ENCODE data around the gene SLC6A1.

Gene SLC6A1

DNA sequence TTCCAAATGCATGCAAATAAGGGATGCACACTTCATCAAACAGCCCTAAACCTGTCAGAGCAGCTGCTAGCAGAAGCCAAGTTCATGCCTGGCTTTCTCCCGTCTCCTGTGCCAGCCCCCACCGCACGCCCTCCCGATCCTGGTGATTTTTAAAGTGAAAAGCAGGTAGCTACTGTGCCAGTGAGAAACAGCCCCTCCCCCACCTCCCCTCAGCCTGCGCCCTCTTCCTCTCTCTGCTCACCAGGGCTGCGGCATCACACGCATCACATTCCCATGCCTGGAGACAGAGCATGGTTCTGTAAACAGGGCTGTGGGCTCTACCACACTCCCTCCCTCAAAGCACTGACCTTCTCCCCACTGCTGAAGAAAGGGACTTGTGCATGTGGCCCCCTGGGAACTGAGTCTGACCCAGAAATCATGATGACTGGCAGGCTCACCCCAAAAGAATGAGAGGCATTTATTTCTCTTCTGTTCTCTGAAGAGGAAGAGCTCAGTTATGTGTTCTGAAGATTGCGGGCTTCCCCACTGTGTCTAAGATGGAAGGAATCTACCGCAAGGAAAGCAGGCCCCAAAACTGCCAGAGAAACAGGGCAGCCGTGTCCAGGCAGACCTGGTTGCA lies 14.5 kb upstream of the SLC6A1 start:
- no peak for TF ChIP-seq GATA3 (IDR thresholded peaks at IDR 0.05; ENCODE audit: low read depth, low read length)
- TF ChIP-seq GATA2 (IDR thresholded peaks at IDR 0.05; ENCODE audit: low read depth, low read length), result no peak

DNA sequence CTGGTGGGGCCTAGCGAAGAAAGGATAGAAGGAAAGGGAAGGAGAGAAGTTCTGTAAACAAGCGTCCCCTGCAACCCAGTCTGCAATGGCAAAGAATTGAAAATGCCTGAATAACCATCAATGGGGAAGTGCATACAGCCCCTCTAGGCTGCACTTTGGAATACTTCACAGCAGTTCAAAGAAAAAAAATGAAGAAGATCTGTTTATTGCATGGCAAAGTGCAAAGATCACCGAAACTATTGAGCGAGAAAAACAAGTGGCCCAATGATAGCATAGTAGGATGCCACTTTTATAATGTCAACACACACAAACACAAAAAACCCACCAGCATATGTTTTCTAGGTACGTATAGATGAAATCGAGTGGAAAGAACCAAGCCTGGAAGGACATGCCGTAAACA lies 13.6 kb upstream of the SLC6A1 start:
- TF ChIP-seq GATA2 (IDR thresholded peaks at IDR 0.05; ENCODE audit: low read depth, low read length) (no peak), GATA3 (IDR thresholded peaks at IDR 0.05; ENCODE audit: low read depth, low read length) (no peak)

DNA sequence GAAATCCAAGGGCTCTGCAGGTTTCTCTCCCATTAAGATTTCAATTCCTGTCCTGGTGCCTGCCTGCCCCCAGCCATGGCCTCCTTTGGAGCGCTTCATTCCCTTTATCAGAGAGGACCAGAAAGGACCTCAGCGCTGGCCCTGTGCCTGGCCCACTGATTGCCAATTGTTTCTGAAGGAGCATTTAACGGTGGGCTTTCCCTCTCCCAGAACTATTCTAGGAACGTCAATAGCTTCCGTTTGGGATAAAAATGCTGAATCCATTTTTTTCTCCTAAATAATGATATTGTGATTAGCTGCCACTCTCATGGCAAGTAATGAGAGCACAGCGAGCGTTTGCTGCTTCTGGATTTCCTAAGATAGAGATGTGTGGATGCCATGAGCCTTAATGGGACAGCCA lies 12.2 kb upstream of the SLC6A1 start:
- no peak for TF ChIP-seq GATA3 (IDR thresholded peaks at IDR 0.05; ENCODE audit: low read depth, low read length)
- no peak for TF ChIP-seq GATA2 (IDR thresholded peaks at IDR 0.05; ENCODE audit: low read depth, low read length)

DNA sequence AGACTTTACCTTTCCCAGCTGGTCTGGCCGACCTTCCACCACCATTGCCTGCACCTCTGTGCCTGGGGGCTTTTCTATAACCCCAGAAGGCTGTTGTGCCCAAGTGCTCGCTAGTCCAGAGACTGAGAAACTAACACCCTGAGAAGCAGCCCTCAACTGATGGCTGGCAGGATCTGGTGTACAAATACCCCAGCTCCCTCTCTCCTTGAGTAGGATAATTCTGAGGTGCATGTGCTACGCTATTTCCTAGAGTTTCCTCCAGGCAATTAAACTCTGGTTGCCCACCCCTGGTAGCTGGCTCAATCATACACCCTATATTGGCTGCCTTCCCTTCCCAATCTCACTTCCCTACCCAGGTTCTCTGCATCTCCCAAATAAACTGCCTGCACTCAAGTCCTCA lies 11.5 kb upstream of the SLC6A1 start:
- TF ChIP-seq GATA3 (IDR thresholded peaks at IDR 0.05; ENCODE audit: low read depth, low read length), result no peak
- no peak for TF ChIP-seq GATA2 (IDR thresholded peaks at IDR 0.05; ENCODE audit: low read depth, low read length)

DNA sequence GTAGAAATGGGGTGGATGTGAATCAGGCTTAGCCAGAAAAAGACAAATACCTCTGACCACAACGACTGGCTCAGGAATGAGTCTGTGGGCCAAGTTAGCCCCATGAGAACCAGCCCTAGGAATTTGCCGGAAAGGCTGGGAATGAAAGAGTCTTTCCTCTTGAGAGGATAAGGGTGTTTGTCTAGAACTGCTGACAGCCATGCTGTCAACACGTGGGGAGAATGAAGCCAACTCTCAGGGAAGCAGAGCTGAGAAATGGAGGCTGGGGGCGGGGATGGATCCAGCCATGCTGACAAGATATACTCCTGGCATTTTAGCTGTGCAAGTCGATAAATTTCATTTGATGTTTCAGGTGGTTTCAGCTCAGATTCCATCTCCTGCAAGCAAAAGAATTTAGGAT lies 10.6 kb upstream of the SLC6A1 start:
- no peak for TF ChIP-seq GATA2 (IDR thresholded peaks at IDR 0.05; ENCODE audit: low read depth, low read length)
- TF ChIP-seq GATA3 (IDR thresholded peaks at IDR 0.05; ENCODE audit: low read depth, low read length), result no peak

DNA sequence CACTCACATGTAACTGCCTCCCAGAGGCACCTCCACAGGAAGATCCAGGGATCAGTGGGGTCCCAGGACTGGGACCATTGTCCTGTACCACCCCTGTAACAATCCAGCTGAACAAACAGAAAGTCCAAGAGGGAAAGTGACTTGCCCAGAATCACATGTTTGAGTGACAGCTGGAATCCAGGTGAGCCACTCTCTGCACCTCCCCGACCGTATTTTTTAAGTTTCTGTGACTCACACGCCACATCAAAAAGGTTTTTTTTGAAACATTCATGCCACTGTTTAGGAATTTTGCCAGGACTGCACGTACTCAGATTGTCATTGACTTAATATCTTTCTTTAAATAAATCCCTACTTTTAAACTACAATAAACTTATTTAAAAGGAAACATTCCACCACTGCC lies 9.8 kb upstream of the SLC6A1 start:
- TF ChIP-seq GATA3 (IDR thresholded peaks at IDR 0.05; ENCODE audit: low read depth, low read length) (no peak), GATA2 (IDR thresholded peaks at IDR 0.05; ENCODE audit: low read depth, low read length) (no peak)

DNA sequence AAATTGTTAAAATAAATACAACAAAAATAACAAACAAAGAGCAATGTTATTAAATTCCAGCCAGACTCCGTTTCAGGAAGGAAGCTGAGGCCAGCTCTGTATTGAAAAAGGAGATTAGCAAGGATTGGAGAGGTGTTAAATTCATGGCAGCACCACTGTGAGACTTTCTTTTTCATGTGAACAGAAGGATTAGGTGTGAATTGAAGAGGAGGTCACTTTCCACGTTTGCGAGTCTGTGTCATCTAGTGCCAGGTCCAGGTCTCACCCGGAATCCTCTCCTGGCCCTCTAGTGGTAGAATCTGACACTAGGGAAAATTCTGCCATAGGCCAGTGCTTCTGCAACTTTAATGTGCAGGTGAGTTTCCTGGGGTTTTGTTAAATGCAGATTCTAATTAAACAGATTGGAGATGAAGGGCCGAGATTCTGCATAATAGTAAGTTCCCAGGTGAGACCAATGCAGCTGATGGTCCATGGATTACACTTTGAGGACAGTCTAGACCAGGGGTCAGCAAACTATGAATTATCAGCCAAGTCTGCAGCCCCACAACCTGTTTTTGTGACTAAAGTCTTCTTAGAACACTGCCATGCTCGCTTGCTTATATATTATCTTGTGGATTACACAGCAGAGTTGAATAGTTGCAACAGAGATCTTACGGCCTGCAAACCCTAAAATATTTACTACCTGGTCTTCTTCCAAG lies 9.2 kb upstream of the SLC6A1 start:
- no peak for TF ChIP-seq GATA2 (IDR thresholded peaks at IDR 0.05; ENCODE audit: low read depth, low read length)
- no peak for TF ChIP-seq GATA3 (IDR thresholded peaks at IDR 0.05; ENCODE audit: low read depth, low read length)

- no peak for TF ChIP-seq GATA3 (IDR thresholded peaks at IDR 0.05; ENCODE audit: low read depth, low read length)
- no peak for TF ChIP-seq GATA2 (IDR thresholded peaks at IDR 0.05; ENCODE audit: low read depth, low read length)
These were observed 8.1 kb upstream of the SLC6A1 start for GRCh38 chr3:10984371-10984896.

- TF ChIP-seq GATA3 (IDR thresholded peaks at IDR 0.05; ENCODE audit: low read depth, low read length), result no peak
These were observed 7.4 kb upstream of the SLC6A1 start for GRCh38 chr3:10985181-10985580.

- TF ChIP-seq GATA3 (IDR thresholded peaks at IDR 0.05; ENCODE audit: low read depth, low read length) (no peak), GATA2 (IDR thresholded peaks at IDR 0.05; ENCODE audit: low read depth, low read length) (no peak)
These were observed 6.0 kb upstream of the SLC6A1 start for GRCh38 chr3:10986592-10986991.

DNA sequence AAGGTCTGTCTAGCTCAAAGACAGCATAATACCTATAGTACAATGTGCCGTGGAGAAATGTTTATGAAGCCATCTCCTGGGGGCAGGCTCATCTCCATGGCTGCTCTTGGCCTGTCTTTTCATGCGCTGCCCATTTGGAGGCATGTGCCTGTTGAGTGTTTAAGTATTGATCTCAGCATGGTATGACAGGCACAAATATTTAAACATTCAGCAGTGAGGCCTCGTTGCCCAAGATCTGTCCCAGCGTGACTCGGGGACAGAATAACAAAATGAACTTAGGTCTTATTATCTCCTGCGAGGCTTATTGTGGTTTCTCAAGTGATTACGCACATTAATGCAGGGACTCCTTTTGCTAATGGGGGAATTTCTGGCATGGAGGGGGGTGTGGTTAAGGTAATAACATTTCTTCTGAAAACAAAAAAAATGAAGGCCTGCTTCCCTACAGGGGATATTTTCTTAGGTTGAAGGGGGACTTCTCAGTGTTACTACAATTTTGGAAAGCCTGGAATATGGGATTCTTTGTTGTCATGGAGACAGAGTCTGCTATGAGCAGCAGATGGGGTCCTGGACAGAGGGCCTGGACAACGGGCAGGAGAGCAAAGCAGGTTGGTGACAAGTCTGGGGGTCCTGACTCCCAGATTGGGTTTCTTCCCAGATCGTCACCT lies 4.4 kb upstream of the SLC6A1 start:
- TF ChIP-seq GATA3 (IDR thresholded peaks at IDR 0.05; ENCODE audit: low read depth, low read length), result no peak
- TF ChIP-seq GATA2 (IDR thresholded peaks at IDR 0.05; ENCODE audit: low read depth, low read length), result no peak

- TF ChIP-seq GATA2 (IDR thresholded peaks at IDR 0.05; ENCODE audit: low read depth, low read length), result no peak
- no peak for TF ChIP-seq GATA3 (IDR thresholded peaks at IDR 0.05; ENCODE audit: low read depth, low read length)
These were observed 3.5 kb upstream of the SLC6A1 start for GRCh38 chr3:10988991-10989484.

- no peak for TF ChIP-seq GATA2 (IDR thresholded peaks at IDR 0.05; ENCODE audit: low read depth, low read length)
- TF ChIP-seq GATA3 (IDR thresholded peaks at IDR 0.05; ENCODE audit: low read depth, low read length), result no peak
These were observed 588 bp downstream of the SLC6A1 start for GRCh38 chr3:10992943-10993728.

DNA sequence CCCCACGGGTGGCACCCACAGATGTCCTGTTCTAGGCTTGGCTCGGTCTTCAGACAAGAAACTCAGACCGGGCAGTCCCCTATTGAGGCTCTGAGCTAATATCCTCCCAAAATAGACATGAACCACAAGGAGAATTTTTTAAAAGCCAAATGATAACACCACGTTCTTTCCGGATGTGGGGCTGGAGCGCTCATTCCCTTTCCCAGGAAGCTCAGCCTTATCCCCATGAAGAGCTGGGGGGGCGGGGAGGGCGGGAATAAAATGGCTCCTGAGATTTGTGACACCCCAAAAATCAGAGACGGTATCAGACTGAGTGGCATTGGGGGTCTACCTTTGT lies 1.1 kb downstream of the SLC6A1 start:
- TF ChIP-seq GATA2 (IDR thresholded peaks at IDR 0.05; ENCODE audit: low read depth, low read length) (no peak), GATA3 (IDR thresholded peaks at IDR 0.05; ENCODE audit: low read depth, low read length) (no peak)
